Activated T-cell treated with anti-CD3 and anti-CD28 coated beads, Interleukin-2, amount 50 U/mL, for 4 hours (primary cell): ENCODE results near the gene DYNC1I1. TPM values are rescaled to one million over a fixed set of nuclear protein-coding genes. Genes with fewer than 3 reads are reported as not detected.

ENCODE experiments used
- total RNA-seq, 3 donors: library from RNA; stranded (reverse); gene quantifications; one replicate each; pipeline ENCODE4 v1.2.1, GENCODE V29; 2021

The DYNC1I1 gene
- total RNA-seq, 3 donors from 2014 or later = not detected

Other genes with a start within 250 kb of the DYNC1I1 start
- gene PDK4, start 176.0 kb upstream of the DYNC1I1 start, total RNA-seq = under 1 TPM; 0.18 to 0.40 (median 0.33) TPM